CD14-positive monocyte (primary cell): Measurements from ENCODE around the gene TSPYL6. TPM values are rescaled to one million over a fixed set of nuclear protein-coding genes. Genes with fewer than 3 reads are reported as not detected.
"Not testable (repeated sequence)": the region's sequence is repeated elsewhere in the genome, so short reads cannot be mapped to it uniquely, and the experiment has no call there.

Experiments
- DNase-seq, 3 donors: peaks; one replicate each; pipeline ENCODE4 v3.0.0-alpha.2; 2011 to 2022
- H2AFZ ChIP-seq: 2 replicates; pipeline ENCODE4 v1.6.0; 2012; ENCODE audit warnings: mild to moderate bottlenecking, low read depth, low read length, inconsistent platforms; ENCODE audit not compliant: insufficient read depth, poor library complexity, severe bottlenecking
- H3K27ac ChIP-seq, 2 donors: 1 replicate in 1 of 2; 2 replicates in 1 of 2; pipeline ENCODE4 v1.5.1; 2012 to 2013; ENCODE audit warnings: low read length in 2 of 2, control low read depth in 1 of 2, inconsistent platforms in 1 of 2, low read depth in 1 of 2, mild to moderate bottlenecking in 1 of 2
- H3K27me3 ChIP-seq, 2 donors: one replicate each; pipeline versions ENCODE4 v1.6.0 to v1.6.1; 2011 to 2013; ENCODE audit warnings: low read length in 2 of 2; ENCODE audit not compliant: control insufficient read depth in 2 of 2, insufficient read depth in 2 of 2
- H3K36me3 ChIP-seq, 2 donors: replicated peaks in 1 of 2; 1 replicate in 1 of 2; 2 replicates in 1 of 2; pipeline versions ENCODE4 v1.5.1 to v1.6.1; 2012 to 2013; ENCODE audit warnings: low read length in 2 of 2, control low read depth in 1 of 2, inconsistent platforms in 1 of 2, mild to moderate bottlenecking in 1 of 2; ENCODE audit not compliant: insufficient read depth in 2 of 2, control insufficient read depth in 1 of 2
- H3K4me1 ChIP-seq, 2 donors: 1 replicate in 1 of 2; 2 replicates in 1 of 2; pipeline versions ENCODE4 v1.5.1 to v1.6.1; 2012 to 2013; ENCODE audit warnings: low read length in 2 of 2, control low read depth in 1 of 2, inconsistent platforms in 1 of 2, mild to moderate bottlenecking in 1 of 2, moderate library complexity in 1 of 2; ENCODE audit not compliant: insufficient read depth in 2 of 2, control insufficient read depth in 1 of 2
- H3K4me2 ChIP-seq: replicated peaks from 2 replicates; pipeline ENCODE3; 2012; ENCODE audit warnings: low read length, moderate library complexity, mild to moderate bottlenecking; ENCODE audit not compliant: poor library complexity, severe bottlenecking; ENCODE audit errors: extremely low read depth
- H3K4me3 ChIP-seq, 3 experiments: fragments of 200-600 bp in 1 of 3; sonication (generic) in 1 of 3; replicated peaks in 1 of 3; 1 replicate in 2 of 3; 2 replicates in 1 of 3; pipeline ENCODE4 v1.5.1; 2011 to 2013; ENCODE audit warnings: low read length in 3 of 3, mild to moderate bottlenecking in 3 of 3, control low read depth in 2 of 3, low read depth in 2 of 3, inconsistent platforms in 1 of 3, moderate library complexity in 1 of 3
- H3K79me2 ChIP-seq: 2 replicates; pipeline ENCODE4 v1.6.0; 2012; ENCODE audit warnings: mild to moderate bottlenecking, control low read depth, inconsistent platforms, low read length, moderate library complexity; ENCODE audit not compliant: insufficient read depth
- H3K9ac ChIP-seq: 2 replicates; pipeline ENCODE4 v1.6.0; 2017; ENCODE audit warnings: low read length, mild to moderate bottlenecking; ENCODE audit not compliant: insufficient read depth, poor library complexity, severe bottlenecking
- H3K9me3 ChIP-seq, 2 donors: replicated peaks in 1 of 2; 1 replicate in 1 of 2; 2 replicates in 1 of 2; pipeline versions ENCODE4 v1.5.1 to v1.6.1; 2012 to 2013; ENCODE audit warnings: low read length in 2 of 2, control low read depth in 1 of 2; ENCODE audit not compliant: control insufficient read depth in 1 of 2, insufficient read depth in 1 of 2
- H4K20me1 ChIP-seq: 2 replicates; pipeline ENCODE4 v1.6.0; 2012; ENCODE audit warnings: mild to moderate bottlenecking, low read length, control low read depth, moderate library complexity; ENCODE audit not compliant: insufficient read depth
- H3K27ac Mint-ChIP-seq, 7 donors: one replicate each; pipeline ENCODE4 v1.8.0; 2020; ENCODE audit warnings: mild to moderate bottlenecking in 7 of 7, mixed read lengths in 7 of 7, moderate library complexity in 6 of 7, inconsistent platforms in 2 of 7
- H3K27me3 Mint-ChIP-seq, 3 donors: one replicate each; pipeline ENCODE4 v1.8.0; 2021 to 2022; ENCODE audit warnings: low read depth in 3 of 3, mild to moderate bottlenecking in 3 of 3, mixed read lengths in 3 of 3, moderate library complexity in 3 of 3, inconsistent platforms in 1 of 3
- H3K36me3 Mint-ChIP-seq, 2 donors: one replicate each; pipeline ENCODE4 v1.8.0; 2020; ENCODE audit warnings: mixed read lengths in 2 of 2, inconsistent platforms in 1 of 2, mild to moderate bottlenecking in 1 of 2
- H3K4me1 Mint-ChIP-seq: one replicate; pipeline ENCODE4 v1.8.0; 2020; ENCODE audit warnings: mild to moderate bottlenecking, mixed read lengths
- H3K4me3 Mint-ChIP-seq, 2 donors: one replicate each; pipeline ENCODE4 v1.8.0; 2020; ENCODE audit warnings: mild to moderate bottlenecking in 2 of 2, mixed read lengths in 2 of 2, moderate library complexity in 1 of 2
- H3K9me3 Mint-ChIP-seq, 7 donors: one replicate each; pipeline ENCODE4 v1.8.0; 2020 to 2022; ENCODE audit warnings: mixed read lengths in 7 of 7, mild to moderate bottlenecking in 6 of 7, moderate library complexity in 6 of 7, inconsistent platforms in 2 of 7
- WGBS: methylation state at CpG from one replicate; pipeline ENCODE4 v1.1.5; 2013; ENCODE audit warnings: missing lambda C conversion rate; ENCODE audit not compliant: insufficient coverage; 5-methylcytosine and 5-hydroxymethylcytosine counted together
- intact Hi-C, 2 donors: fragments of 100-400 bp; cut with micrococcal nuclease; formaldehyde crosslinking; loops; one replicate each; pipeline versions ENCODE4 v1.15.0 to v1.15.1; 2023
- polyA plus RNA-seq, 3 donors: library from polyadenylated mRNA; depleted of rRNA in 1 of 3; unstranded in 2 of 3; stranded (reverse) in 1 of 3; fragments of 300-500 nt in 2 of 3; fragments of >200 nt in 1 of 3; fragmentation: Illumina TruSeq in 2 of 3; gene quantifications; 1 replicate in 2 of 3; 2 replicates in 1 of 3; pipeline ENCODE4 v1.2.3, GENCODE V29; 2012 to 2021
- TF ChIP-seq, protein P1 (sequence below): fragments of 200-600 bp; IDR thresholded peaks from one replicate; pipeline ENCODE4 v1.8.0; 2022; ENCODE audit warnings: antibody characterized with exemption, mild to moderate bottlenecking

The TSPYL6 gene
- polyA plus RNA-seq, 3 donors = not detected

DNA sequence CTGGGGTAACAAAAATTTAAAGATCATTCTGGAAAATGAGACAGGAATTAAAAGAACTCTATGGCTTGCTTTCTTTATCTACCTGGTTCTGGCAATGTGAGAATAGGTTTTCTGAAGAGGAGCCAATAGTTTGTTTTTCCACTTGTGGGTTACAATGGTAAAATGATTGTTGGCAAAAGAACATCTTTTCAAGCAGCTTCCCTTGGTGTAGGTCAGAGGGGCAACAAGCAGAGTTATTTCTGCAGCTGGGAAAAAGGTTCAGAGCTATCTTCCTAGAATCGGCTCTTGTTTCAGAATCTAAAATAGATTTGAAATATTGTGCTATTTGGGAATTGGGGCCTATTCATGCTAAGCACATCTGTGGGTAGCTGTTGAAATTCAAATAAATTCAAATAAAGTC, 11.5 kb upstream of the TSPYL6 start:
- H2AFZ ChIP-seq = no peak overlapping the region
- peaks cover 3 to 12% (median 5%) of the 10 kb centered on the region in 7 donors for H3K9me3 Mint-ChIP-seq
- peaks cover 0 to 1% (median 0%) of the 10 kb centered on the region in 3 donors for H3K27me3 Mint-ChIP-seq
- no CpG with 5 or more reads among the region's 1 CpG for WGBS
- no peaks in the 10 kb centered on the region for H3K27me3 ChIP-seq
- H3K4me3 ChIP-seq = no peak overlapping the region
- peaks cover 0 to 3% of the 10 kb centered on the region in 2 donors for H3K36me3 Mint-ChIP-seq
- TF ChIP-seq, protein P1, sequence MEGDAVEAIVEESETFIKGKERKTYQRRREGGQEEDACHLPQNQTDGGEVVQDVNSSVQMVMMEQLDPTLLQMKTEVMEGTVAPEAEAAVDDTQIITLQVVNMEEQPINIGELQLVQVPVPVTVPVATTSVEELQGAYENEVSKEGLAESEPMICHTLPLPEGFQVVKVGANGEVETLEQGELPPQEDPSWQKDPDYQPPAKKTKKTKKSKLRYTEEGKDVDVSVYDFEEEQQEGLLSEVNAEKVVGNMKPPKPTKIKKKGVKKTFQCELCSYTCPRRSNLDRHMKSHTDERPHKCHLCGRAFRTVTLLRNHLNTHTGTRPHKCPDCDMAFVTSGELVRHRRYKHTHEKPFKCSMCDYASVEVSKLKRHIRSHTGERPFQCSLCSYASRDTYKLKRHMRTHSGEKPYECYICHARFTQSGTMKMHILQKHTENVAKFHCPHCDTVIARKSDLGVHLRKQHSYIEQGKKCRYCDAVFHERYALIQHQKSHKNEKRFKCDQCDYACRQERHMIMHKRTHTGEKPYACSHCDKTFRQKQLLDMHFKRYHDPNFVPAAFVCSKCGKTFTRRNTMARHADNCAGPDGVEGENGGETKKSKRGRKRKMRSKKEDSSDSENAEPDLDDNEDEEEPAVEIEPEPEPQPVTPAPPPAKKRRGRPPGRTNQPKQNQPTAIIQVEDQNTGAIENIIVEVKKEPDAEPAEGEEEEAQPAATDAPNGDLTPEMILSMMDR = no peak
- no peak overlapping the region for H3K4me2 ChIP-seq
- intact Hi-C loops = no loop called here
- no peaks in the 10 kb centered on the region for H3K36me3 ChIP-seq
- H3K27ac ChIP-seq = no peak overlapping the region
- no peak for DNase-seq
- H3K9me3 ChIP-seq = peaks cover 0 to 11% of the 10 kb centered on the region in 2 donors
- H4K20me1 ChIP-seq = no peaks in the 10 kb centered on the region
- no peak overlapping the region for H3K9ac ChIP-seq
- no peaks in the 10 kb centered on the region for H3K4me1 ChIP-seq
- H3K79me2 ChIP-seq = no peaks in the 10 kb centered on the region
- H3K4me3 Mint-ChIP-seq = no peak overlapping the region
- no peak overlapping the region for H3K27ac Mint-ChIP-seq
- no peaks in the 10 kb centered on the region for H3K4me1 Mint-ChIP-seq

DNA sequence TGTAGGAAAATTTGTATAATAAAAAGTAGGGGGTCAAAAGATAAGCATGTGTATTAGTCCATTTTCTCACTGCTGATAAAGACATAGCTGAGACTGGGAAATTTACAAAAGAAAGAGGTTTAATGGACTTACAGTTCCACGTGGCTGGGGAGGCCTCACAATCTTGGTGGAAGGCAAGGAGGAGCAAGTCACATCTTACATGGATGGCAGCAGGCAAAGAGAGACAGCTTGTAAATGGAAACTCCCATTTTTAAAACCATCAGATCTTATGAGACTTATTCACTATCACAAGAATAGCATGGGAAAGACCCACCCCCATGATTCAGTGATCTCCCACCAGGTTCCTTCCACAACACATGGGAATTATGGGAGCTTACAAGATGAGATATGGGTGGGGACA, 9.1 kb upstream of the TSPYL6 start:
- H3K36me3 ChIP-seq, H3K4me1 Mint-ChIP-seq, H3K4me1 ChIP-seq, H3K36me3 Mint-ChIP-seq, H3K79me2 ChIP-seq, H3K4me2 ChIP-seq, H3K4me3 ChIP-seq, H3K27ac ChIP-seq, H3K27ac Mint-ChIP-seq, H3K27me3 Mint-ChIP-seq, intact Hi-C loops, H3K4me3 Mint-ChIP-seq, H2AFZ ChIP-seq, H3K27me3 ChIP-seq, H3K9ac ChIP-seq, H4K20me1 ChIP-seq, DNase-seq: not testable (repeated sequence)
- H3K9me3 Mint-ChIP-seq = peaks cover 3 to 12% (median 5%) of the 10 kb centered on the region in 7 donors
- H3K9me3 ChIP-seq = peaks cover 0 to 11% of the 10 kb centered on the region in 2 donors
- 100% methylated on average over 1 of the region's 1 CpG for WGBS
